ENCODE data around the gene CYP24A1. TPM values are rescaled to one million over a fixed set of nuclear protein-coding genes. Genes with fewer than 3 reads are reported as not detected.

CYP24A1 gene
- total and polyA plus RNA-seq, 2 of the 13 experiments (the other 11 are each of a cell fraction or from before 2014, with no cell fraction given): 9.4 to 32.7 TPM

- TF ChIP-seq ZFP41 (CRISPR knock-in tag; IDR thresholded peaks at IDR 0.05; ENCODE audit: borderline replicate concordance) (no peak), ZNF574 (CRISPR knock-in tag; IDR thresholded peaks at IDR 0.05) (peak; percentile 59; the same call in 1 of the 2 replicates), ZNF598 (CRISPR knock-in tag; IDR thresholded peaks at IDR 0.05; ENCODE audit: borderline replicate concordance) (0 out of 2 replicates have a peak, but pooled peaks have one; percentile 65), NFE2 (CRISPR knock-in tag; IDR thresholded peaks at IDR 0.05) (peak; percentile 92), FOXP1 (IDR thresholded peaks at IDR 0.05) (no peak), FOXP1 (CRISPR knock-in tag; IDR thresholded peaks at IDR 0.05) (peak; percentile 84), ZNF232 (CRISPR knock-in tag; IDR thresholded peaks at IDR 0.05; ENCODE audit: borderline replicate concordance) (peak; percentile 82; the same call in 1 of the 2 replicates), ZSCAN21 (CRISPR knock-in tag; IDR thresholded peaks at IDR 0.05; ENCODE audit: borderline replicate concordance) (peak; percentile 67; the same call in 1 of the 2 replicates), RXRA (CRISPR knock-in tag; IDR thresholded peaks at IDR 0.05) (peak; percentile 50; the same call in 1 of the 2 replicates), ZNF33B (CRISPR knock-in tag; IDR thresholded peaks at IDR 0.05) (0 out of 2 replicates have a peak, but pooled peaks have one; percentile 2), ZKSCAN5 (CRISPR knock-in tag; IDR thresholded peaks at IDR 0.05) (no peak), CHD4 (IDR thresholded peaks at IDR 0.05; ENCODE audit: borderline replicate concordance, low read length) (peak; percentile 77; the same call in 1 of the 2 replicates), AHDC1 (CRISPR knock-in tag; IDR thresholded peaks at IDR 0.05; ENCODE audit: borderline replicate concordance) (peak; percentile 44; the same call in 1 of the 2 replicates), TBP (CRISPR knock-in tag; IDR thresholded peaks at IDR 0.05) (no peak), ZNF33A (CRISPR knock-in tag; IDR thresholded peaks at IDR 0.05; ENCODE audit: borderline replicate concordance) (no peak)
- TF ChIP-seq, protein P1, sequence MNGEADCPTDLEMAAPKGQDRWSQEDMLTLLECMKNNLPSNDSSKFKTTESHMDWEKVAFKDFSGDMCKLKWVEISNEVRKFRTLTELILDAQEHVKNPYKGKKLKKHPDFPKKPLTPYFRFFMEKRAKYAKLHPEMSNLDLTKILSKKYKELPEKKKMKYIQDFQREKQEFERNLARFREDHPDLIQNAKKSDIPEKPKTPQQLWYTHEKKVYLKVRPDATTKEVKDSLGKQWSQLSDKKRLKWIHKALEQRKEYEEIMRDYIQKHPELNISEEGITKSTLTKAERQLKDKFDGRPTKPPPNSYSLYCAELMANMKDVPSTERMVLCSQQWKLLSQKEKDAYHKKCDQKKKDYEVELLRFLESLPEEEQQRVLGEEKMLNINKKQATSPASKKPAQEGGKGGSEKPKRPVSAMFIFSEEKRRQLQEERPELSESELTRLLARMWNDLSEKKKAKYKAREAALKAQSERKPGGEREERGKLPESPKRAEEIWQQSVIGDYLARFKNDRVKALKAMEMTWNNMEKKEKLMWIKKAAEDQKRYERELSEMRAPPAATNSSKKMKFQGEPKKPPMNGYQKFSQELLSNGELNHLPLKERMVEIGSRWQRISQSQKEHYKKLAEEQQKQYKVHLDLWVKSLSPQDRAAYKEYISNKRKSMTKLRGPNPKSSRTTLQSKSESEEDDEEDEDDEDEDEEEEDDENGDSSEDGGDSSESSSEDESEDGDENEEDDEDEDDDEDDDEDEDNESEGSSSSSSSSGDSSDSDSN (CRISPR knock-in tag; IDR thresholded peaks at IDR 0.05): peak; percentile 60; the same call in 1 of the 2 replicates
Observed at GRCh38 chr20:54133434-54134427, 40.1 kb downstream of the CYP24A1 start (continued).
